HepG2 (cell line): Measurements from ENCODE around the gene GRK5. TPM values are rescaled to one million over a fixed set of nuclear protein-coding genes. Genes with fewer than 3 reads are reported as not detected.

Experiments used
- ATAD3A ChIP-seq: sonication (generic); formaldehyde crosslinking; IDR thresholded peaks from 2 replicates; pipeline ENCODE4 v1.4.0; 2020; ENCODE audit warnings: missing genetic modification reagents
- FOXO1 ChIP-seq: sonication (generic); formaldehyde crosslinking; IDR thresholded peaks from 2 replicates; pipeline ENCODE4 v1.4.0; 2020; ENCODE audit warnings: missing genetic modification reagents
- HNF4G ChIP-seq, 2 experiments: sonication (generic) in 1 of 2; formaldehyde crosslinking in 1 of 2; IDR thresholded peaks; 2 replicates each; pipeline versions ENCODE4 v1.4.0 to v1.6.1; 2011 to 2020; ENCODE audit warnings: borderline replicate concordance in 2 of 2, low read depth in 2 of 2, mild to moderate bottlenecking in 2 of 2, low read length in 1 of 2, missing genetic modification reagents in 1 of 2, moderate library complexity in 1 of 2
- MTF2 ChIP-seq: sonication (generic); formaldehyde crosslinking; IDR thresholded peaks from 2 replicates; pipeline ENCODE4 v1.5.0; 2020; ENCODE audit warnings: missing genetic modification reagents, borderline replicate concordance
- SRY ChIP-seq: sonication (generic); formaldehyde crosslinking; IDR thresholded peaks from 2 replicates; pipeline ENCODE4 v1.8.0; 2022; ENCODE audit warnings: mild to moderate bottlenecking, missing genetic modification reagents
- ZSCAN20 ChIP-seq: sonication (generic); formaldehyde crosslinking; IDR thresholded peaks from 2 replicates; pipeline ENCODE4 v1.4.0; 2020; ENCODE audit warnings: missing genetic modification reagents, mild to moderate bottlenecking, borderline replicate concordance
- polyA plus RNA-seq, 8 experiments: library from polyadenylated mRNA; depleted of rRNA in 3 of 8; stranded (reverse) in 7 of 8; unstranded in 1 of 8; fragments of >200 nt; fragmentation: Illumina TruSeq in 4 of 8; extraction: Trizol in 4 of 8; gene quantifications; 2 replicates each; pipeline versions ENCODE4 v1.2.1 to v1.2.3, GENCODE V29; 2011 to 2016; ENCODE audit warnings: low read depth in 4 of 8, missing spikeins in 1 of 8, mixed read lengths in 1 of 8; ENCODE audit not compliant: insufficient read depth in 1 of 8
- total RNA-seq, 5 experiments: library from RNA; depleted of rRNA; stranded (reverse); fragments of >200 nt; fragmentation: Illumina TruSeq; extraction: Trizol; gene quantifications; 2 replicates each; pipeline ENCODE4 v1.2.3, GENCODE V29; 2016; ENCODE audit warnings: low read depth in 1 of 5
- TF ChIP-seq, protein P1 (sequence below): sonication (generic); formaldehyde crosslinking; conservative IDR thresholded peaks from 2 replicates; pipeline ENCODE4 v1.4.0; 2020; ENCODE audit warnings: mild to moderate bottlenecking, missing genetic modification reagents, moderate library complexity
- TF ChIP-seq, protein P2 (sequence below): sonication (generic); formaldehyde crosslinking; IDR thresholded peaks from one replicate; pipeline ENCODE4 v1.5.1; 2020; ENCODE audit warnings: mild to moderate bottlenecking, missing genetic modification reagents; ENCODE audit errors: not compliant biosample characterization
- TF ChIP-seq, protein P3 (sequence below): sonication (generic); formaldehyde crosslinking; IDR thresholded peaks from 2 replicates; pipeline ENCODE4 v1.4.0; 2020; ENCODE audit warnings: mild to moderate bottlenecking, missing genetic modification reagents, borderline replicate concordance
- TF ChIP-seq, protein P4 (sequence below): sonication (generic); formaldehyde crosslinking; IDR thresholded peaks from 2 replicates; pipeline ENCODE4 v1.5.1; 2020; ENCODE audit warnings: missing genetic modification reagents, mild to moderate bottlenecking, borderline replicate concordance

The GRK5 gene
- total and polyA plus RNA-seq, 2 of the 13 experiments (the other 11 are each of a cell fraction or from before 2014, with no cell fraction given), result 10.4 to 12.6 TPM

DNA sequence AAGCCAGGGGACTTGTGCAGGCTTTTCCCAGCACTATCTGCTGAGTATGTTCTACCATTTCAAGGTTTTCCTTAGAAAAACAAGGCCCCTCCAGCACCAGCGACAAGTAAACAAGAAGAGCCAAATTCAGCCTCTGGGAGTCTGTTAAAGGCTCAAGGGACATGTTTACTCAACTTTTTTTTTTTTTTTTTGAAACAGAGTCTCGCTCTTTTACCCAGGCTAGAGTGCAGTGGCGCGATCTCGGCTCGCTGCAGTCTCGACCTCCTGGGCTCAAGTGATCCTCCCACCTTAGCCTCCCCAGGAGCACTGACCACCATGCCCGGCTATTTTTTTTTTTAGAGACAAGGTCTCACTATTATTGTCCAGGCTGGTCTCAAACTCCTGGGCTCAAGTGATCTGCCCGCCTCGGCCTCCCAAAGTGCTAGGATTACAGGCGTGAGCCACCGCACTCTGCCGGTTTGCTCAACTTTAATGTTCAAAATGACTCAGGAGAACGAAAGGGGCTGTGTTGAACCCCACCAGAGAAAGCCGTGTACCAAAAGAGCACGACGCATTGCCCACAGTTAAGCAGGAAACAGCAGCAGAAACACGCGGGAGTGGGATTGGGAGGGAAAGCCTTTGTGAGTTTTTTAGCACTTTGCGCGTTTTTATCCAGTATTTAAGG, 29.5 kb upstream of the GRK5 start (continued):
- TF ChIP-seq, protein P1, sequence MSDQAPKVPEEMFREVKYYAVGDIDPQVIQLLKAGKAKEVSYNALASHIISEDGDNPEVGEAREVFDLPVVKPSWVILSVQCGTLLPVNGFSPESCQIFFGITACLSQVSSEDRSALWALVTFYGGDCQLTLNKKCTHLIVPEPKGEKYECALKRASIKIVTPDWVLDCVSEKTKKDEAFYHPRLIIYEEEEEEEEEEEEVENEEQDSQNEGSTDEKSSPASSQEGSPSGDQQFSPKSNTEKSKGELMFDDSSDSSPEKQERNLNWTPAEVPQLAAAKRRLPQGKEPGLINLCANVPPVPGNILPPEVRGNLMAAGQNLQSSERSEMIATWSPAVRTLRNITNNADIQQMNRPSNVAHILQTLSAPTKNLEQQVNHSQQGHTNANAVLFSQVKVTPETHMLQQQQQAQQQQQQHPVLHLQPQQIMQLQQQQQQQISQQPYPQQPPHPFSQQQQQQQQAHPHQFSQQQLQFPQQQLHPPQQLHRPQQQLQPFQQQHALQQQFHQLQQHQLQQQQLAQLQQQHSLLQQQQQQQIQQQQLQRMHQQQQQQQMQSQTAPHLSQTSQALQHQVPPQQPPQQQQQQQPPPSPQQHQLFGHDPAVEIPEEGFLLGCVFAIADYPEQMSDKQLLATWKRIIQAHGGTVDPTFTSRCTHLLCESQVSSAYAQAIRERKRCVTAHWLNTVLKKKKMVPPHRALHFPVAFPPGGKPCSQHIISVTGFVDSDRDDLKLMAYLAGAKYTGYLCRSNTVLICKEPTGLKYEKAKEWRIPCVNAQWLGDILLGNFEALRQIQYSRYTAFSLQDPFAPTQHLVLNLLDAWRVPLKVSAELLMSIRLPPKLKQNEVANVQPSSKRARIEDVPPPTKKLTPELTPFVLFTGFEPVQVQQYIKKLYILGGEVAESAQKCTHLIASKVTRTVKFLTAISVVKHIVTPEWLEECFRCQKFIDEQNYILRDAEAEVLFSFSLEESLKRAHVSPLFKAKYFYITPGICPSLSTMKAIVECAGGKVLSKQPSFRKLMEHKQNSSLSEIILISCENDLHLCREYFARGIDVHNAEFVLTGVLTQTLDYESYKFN, result peak; percentile 87
- TF ChIP-seq, protein P2, sequence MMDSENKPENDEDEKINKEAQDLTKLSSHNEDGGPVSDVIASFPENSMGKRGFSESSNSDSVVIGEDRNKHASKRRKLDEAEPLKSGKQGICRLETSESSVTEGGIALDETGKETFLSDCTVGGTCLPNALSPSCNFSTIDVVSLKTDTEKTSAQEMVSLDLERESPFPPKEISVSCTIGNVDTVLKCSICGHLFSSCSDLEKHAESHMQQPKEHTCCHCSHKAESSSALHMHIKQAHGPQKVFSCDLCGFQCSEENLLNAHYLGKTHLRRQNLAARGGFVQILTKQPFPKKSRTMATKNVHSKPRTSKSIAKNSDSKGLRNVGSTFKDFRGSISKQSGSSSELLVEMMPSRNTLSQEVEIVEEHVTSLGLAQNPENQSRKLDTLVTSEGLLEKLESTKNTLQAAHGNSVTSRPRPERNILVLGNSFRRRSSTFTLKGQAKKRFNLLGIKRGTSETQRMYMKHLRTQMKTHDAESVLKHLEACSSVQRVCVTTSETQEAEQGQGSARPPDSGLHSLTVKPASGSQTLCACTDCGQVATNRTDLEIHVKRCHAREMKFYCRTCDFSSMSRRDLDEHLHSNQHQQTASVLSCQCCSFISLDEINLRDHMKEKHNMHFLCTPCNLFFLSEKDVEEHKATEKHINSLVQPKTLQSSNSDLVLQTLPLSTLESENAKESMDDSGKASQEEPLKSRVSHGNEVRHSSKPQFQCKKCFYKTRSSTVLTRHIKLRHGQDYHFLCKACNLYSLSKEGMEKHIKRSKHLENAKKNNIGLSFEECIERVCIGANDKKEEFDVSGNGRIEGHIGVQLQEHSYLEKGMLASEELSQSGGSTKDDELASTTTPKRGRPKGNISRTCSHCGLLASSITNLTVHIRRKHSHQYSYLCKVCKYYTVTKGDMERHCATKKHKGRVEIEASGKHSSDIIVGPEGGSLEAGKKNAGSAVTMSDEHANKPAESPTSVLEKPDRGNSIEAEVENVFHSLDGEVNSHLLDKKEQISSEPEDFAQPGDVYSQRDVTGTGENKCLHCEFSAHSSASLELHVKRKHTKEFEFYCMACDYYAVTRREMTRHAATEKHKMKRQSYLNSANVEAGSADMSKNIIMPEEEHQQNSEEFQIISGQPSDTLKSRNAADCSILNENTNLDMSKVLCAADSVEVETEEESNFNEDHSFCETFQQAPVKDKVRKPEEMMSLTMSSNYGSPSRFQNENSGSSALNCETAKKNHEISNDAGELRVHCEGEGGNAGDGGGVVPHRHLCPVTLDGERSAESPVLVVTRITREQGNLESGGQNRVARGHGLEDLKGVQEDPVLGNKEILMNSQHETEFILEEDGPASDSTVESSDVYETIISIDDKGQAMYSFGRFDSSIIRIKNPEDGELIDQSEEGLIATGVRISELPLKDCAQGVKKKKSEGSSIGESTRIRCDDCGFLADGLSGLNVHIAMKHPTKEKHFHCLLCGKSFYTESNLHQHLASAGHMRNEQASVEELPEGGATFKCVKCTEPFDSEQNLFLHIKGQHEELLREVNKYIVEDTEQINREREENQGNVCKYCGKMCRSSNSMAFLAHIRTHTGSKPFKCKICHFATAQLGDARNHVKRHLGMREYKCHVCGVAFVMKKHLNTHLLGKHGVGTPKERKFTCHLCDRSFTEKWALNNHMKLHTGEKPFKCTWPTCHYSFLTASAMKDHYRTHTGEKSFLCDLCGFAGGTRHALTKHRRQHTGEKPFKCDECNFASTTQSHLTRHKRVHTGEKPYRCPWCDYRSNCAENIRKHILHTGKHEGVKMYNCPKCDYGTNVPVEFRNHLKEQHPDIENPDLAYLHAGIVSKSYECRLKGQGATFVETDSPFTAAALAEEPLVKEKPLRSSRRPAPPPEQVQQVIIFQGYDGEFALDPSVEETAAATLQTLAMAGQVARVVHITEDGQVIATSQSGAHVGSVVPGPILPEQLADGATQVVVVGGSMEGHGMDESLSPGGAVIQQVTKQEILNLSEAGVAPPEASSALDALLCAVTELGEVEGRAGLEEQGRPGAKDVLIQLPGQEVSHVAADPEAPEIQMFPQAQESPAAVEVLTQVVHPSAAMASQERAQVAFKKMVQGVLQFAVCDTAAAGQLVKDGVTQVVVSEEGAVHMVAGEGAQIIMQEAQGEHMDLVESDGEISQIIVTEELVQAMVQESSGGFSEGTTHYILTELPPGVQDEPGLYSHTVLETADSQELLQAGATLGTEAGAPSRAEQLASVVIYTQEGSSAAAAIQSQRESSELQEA, result no peak
- TF ChIP-seq SRY (peak; percentile 73; the same call in 1 of the 2 replicates), MTF2 (no peak), ZSCAN20 (CRISPR knock-in tag) (no peak), FOXO1 (CRISPR knock-in tag) (peak; percentile 46; the same call in 1 of the 2 replicates), HNF4G (IDR thresholded peaks at IDR 0.05; ENCODE audit: borderline replicate concordance, low read depth, low read length) (peak; percentile 48; the same call in 1 of the 2 replicates), HNF4G (CRISPR knock-in tag; IDR thresholded peaks at IDR 0.05; ENCODE audit: borderline replicate concordance, low read depth) (no peak), ATAD3A (CRISPR knock-in tag) (no peak)
- TF ChIP-seq, protein P3, sequence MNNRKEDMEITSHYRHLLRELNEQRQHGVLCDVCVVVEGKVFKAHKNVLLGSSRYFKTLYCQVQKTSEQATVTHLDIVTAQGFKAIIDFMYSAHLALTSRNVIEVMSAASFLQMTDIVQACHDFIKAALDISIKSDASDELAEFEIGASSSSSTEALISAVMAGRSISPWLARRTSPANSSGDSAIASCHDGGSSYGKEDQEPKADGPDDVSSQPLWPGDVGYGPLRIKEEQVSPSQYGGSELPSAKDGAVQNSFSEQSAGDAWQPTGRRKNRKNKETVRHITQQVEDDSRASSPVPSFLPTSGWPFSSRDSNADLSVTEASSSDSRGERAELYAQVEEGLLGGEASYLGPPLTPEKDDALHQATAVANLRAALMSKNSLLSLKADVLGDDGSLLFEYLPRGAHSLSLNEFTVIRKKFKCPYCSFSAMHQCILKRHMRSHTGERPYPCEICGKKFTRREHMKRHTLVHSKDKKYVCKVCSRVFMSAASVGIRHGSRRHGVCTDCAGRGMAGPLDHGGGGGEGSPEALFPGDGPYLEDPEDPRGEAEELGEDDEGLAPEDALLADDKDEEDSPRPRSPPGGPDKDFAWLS (CRISPR knock-in tag), result no peak
- TF ChIP-seq, protein P4, sequence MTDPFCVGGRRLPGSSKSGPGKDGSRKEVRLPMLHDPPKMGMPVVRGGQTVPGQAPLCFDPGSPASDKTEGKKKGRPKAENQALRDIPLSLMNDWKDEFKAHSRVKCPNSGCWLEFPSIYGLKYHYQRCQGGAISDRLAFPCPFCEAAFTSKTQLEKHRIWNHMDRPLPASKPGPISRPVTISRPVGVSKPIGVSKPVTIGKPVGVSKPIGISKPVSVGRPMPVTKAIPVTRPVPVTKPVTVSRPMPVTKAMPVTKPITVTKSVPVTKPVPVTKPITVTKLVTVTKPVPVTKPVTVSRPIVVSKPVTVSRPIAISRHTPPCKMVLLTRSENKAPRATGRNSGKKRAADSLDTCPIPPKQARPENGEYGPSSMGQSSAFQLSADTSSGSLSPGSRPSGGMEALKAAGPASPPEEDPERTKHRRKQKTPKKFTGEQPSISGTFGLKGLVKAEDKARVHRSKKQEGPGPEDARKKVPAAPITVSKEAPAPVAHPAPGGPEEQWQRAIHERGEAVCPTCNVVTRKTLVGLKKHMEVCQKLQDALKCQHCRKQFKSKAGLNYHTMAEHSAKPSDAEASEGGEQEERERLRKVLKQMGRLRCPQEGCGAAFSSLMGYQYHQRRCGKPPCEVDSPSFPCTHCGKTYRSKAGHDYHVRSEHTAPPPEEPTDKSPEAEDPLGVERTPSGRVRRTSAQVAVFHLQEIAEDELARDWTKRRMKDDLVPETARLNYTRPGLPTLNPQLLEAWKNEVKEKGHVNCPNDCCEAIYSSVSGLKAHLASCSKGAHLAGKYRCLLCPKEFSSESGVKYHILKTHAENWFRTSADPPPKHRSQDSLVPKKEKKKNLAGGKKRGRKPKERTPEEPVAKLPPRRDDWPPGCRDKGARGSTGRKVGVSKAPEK (CRISPR knock-in tag), result no peak
